IPS-18a (cell line): ENCODE measurements around the gene HSPB3.

Experiments
- H3K27ac ChIP-seq: one replicate; pipeline ENCODE4 v1.5.1; 2013; ENCODE audit warnings: low read length
- H3K27me3 ChIP-seq: one replicate; pipeline ENCODE4 v1.6.1; 2013; ENCODE audit warnings: mild to moderate bottlenecking, low read length; ENCODE audit not compliant: control insufficient read depth, insufficient read depth
- H3K36me3 ChIP-seq: one replicate; pipeline ENCODE4 v1.6.1; 2013; ENCODE audit warnings: low read depth, low read length; ENCODE audit not compliant: control insufficient read depth
- H3K4me1 ChIP-seq: one replicate; pipeline ENCODE4 v1.6.1; 2013; ENCODE audit warnings: low read depth, low read length; ENCODE audit not compliant: control insufficient read depth
- H3K4me3 ChIP-seq: one replicate; pipeline ENCODE4 v1.5.1; 2013; ENCODE audit warnings: low read length
- H3K9ac ChIP-seq: one replicate; pipeline ENCODE4 v1.6.1; 2013; ENCODE audit warnings: mild to moderate bottlenecking, low read length, moderate library complexity
- H3K9me3 ChIP-seq: one replicate; pipeline ENCODE4 v1.6.1; 2013; ENCODE audit warnings: low read depth, low read length; ENCODE audit not compliant: control insufficient read depth

Gene HSPB3

GRCh38 chr5:54458221-54458620 is 2.7 kb downstream of the HSPB3 start:
- no peak overlapping the region for H3K4me3 ChIP-seq
- no peaks in the 10 kb centered on the region for H3K9me3 ChIP-seq
- H3K9ac ChIP-seq: no peak overlapping the region
- peaks cover 8% of the 10 kb centered on the region for H3K4me1 ChIP-seq
- no peaks in the 10 kb centered on the region for H3K36me3 ChIP-seq
- no peaks in the 10 kb centered on the region for H3K27me3 ChIP-seq
- H3K27ac ChIP-seq: no peak overlapping the region

- Histone ChIP-seq H3K9me3 (no peaks in the 10 kb centered on the region), H3K36me3 (no peaks in the 10 kb centered on the region), H3K9ac (no peak overlapping the region), H3K27me3 (no peaks in the 10 kb centered on the region), H3K4me3 (no peak overlapping the region), H3K4me1 (peaks cover 8% of the 10 kb centered on the region), H3K27ac (no peak overlapping the region)
These were observed 4.9 kb downstream of the HSPB3 start for GRCh38 chr5:54460181-54460919.

DNA sequence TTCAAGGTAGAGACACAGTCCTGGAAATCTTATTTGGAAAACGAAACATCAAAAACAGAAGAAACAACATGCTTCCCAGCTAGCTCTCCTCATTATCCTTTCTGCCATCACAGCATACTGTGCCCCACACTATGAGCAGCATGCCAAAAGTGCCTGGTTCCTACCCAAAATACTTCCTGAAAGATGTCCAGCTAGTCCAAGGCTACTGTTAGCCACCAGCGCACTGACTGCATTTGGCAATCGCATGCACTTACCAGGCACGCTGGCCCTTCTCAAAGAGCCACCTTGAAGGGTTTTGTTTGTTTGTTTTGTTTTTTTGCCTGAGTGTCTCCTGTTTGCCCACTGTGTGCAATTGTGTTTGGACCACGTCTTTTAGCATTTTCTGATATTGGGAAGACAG is 6.8 kb downstream of the HSPB3 start:
- Histone ChIP-seq H3K9ac (no peak overlapping the region), H3K27me3 (no peaks in the 10 kb centered on the region), H3K4me1 (peaks cover 3% of the 10 kb centered on the region), H3K36me3 (no peaks in the 10 kb centered on the region), H3K4me3 (no peak overlapping the region), H3K9me3 (no peaks in the 10 kb centered on the region), H3K27ac (no peak overlapping the region)

GRCh38 chr5:54463713-54464112 is 8.2 kb downstream of the HSPB3 start:
- H3K9ac ChIP-seq: no peak overlapping the region
- no peak overlapping the region for H3K27ac ChIP-seq
- no peak overlapping the region for H3K4me3 ChIP-seq
- no peaks in the 10 kb centered on the region for H3K4me1 ChIP-seq
- H3K9me3 ChIP-seq: no peaks in the 10 kb centered on the region
- H3K36me3 ChIP-seq: no peaks in the 10 kb centered on the region
- H3K27me3 ChIP-seq: no peaks in the 10 kb centered on the region

DNA sequence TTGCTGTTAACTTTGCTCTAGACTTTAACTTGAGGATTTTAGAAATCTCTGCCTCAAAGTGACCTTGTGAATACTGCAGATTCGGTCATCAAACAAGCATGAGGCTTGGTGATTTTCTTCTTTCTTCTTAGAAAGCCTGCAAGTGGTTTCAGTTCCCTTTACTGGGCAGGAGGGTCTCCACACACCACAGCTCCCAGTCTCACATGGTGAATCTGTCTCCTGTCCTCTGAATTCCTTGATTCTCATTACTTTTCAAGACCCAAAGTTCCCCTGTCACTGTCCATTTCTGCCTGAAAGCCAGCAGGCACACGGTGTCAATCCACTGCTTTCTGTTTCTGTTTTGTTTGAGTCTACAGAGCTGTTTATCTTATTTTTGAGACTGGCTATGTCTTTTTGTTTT is 14.1 kb downstream of the HSPB3 start:
- Histone ChIP-seq H3K4me3 (no peak overlapping the region), H3K9ac (no peak overlapping the region), H3K36me3 (no peaks in the 10 kb centered on the region), H3K27ac (no peak overlapping the region), H3K4me1 (no peaks in the 10 kb centered on the region), H3K9me3 (no peaks in the 10 kb centered on the region), H3K27me3 (no peaks in the 10 kb centered on the region)

- Histone ChIP-seq H3K27ac (no peak overlapping the region), H3K27me3 (no peaks in the 10 kb centered on the region), H3K4me3 (no peak overlapping the region), H3K9ac (no peak overlapping the region), H3K4me1 (no peaks in the 10 kb centered on the region), H3K36me3 (no peaks in the 10 kb centered on the region), H3K9me3 (no peaks in the 10 kb centered on the region)
These were observed 14.6 kb downstream of the HSPB3 start for GRCh38 chr5:54470128-54470527.

GRCh38 chr5:54470677-54471076 is 15.2 kb downstream of the HSPB3 start:
- no peak overlapping the region for H3K4me3 ChIP-seq
- no peak overlapping the region for H3K27ac ChIP-seq
- no peaks in the 10 kb centered on the region for H3K27me3 ChIP-seq
- no peaks in the 10 kb centered on the region for H3K36me3 ChIP-seq
- H3K4me1 ChIP-seq: no peaks in the 10 kb centered on the region
- H3K9ac ChIP-seq: no peak overlapping the region
- no peaks in the 10 kb centered on the region for H3K9me3 ChIP-seq

GRCh38 chr5:54471398-54471797 is 15.9 kb downstream of the HSPB3 start:
- no peaks in the 10 kb centered on the region for H3K27me3 ChIP-seq
- H3K36me3 ChIP-seq: no peaks in the 10 kb centered on the region
- no peak overlapping the region for H3K9ac ChIP-seq
- H3K4me1 ChIP-seq: no peaks in the 10 kb centered on the region
- no peak overlapping the region for H3K27ac ChIP-seq
- H3K9me3 ChIP-seq: no peaks in the 10 kb centered on the region
- H3K4me3 ChIP-seq: no peak overlapping the region

GRCh38 chr5:54476682-54477081 is 21.2 kb downstream of the HSPB3 start:
- no peaks in the 10 kb centered on the region for H3K36me3 ChIP-seq
- no peaks in the 10 kb centered on the region for H3K27me3 ChIP-seq
- no peak overlapping the region for H3K27ac ChIP-seq
- no peaks in the 10 kb centered on the region for H3K4me1 ChIP-seq
- H3K4me3 ChIP-seq: no peak overlapping the region
- no peak overlapping the region for H3K9ac ChIP-seq
- H3K9me3 ChIP-seq: no peaks in the 10 kb centered on the region

DNA sequence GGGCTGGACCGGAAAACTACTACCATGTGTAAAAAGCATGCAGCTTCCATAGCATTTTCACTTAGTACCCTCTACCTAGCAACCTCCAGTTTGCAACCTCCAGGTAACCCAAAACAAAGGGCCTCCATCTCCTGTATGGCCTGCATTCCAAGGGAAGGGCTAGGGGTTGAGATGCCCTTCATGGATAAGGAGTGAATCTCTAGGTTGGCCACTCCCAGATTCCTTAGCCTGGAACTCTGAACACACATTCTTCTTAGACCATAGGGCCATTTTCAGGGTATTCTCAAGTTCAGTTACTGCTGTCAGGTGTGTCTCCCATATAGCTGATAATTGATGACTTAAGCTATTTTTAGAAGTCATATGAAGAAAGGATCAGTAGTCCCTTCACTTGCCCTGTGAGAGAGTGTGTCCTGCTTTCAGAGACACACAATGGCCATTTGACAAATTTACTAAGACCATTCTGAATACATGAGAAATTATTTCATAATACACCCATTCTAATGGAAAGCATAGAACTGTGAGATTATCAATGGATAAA is 22.5 kb downstream of the HSPB3 start:
- Histone ChIP-seq H3K36me3 (no peaks in the 10 kb centered on the region), H3K4me3 (no peak overlapping the region), H3K27me3 (no peaks in the 10 kb centered on the region), H3K9me3 (no peaks in the 10 kb centered on the region), H3K4me1 (no peaks in the 10 kb centered on the region), H3K9ac (no peak overlapping the region), H3K27ac (no peak overlapping the region)

- Histone ChIP-seq H3K9ac (no peak overlapping the region), H3K27me3 (no peaks in the 10 kb centered on the region), H3K27ac (no peak overlapping the region), H3K4me1 (no peaks in the 10 kb centered on the region), H3K4me3 (no peak overlapping the region), H3K9me3 (no peaks in the 10 kb centered on the region), H3K36me3 (no peaks in the 10 kb centered on the region)
These were observed 24.8 kb downstream of the HSPB3 start for GRCh38 chr5:54480296-54480695.

GRCh38 chr5:54484219-54484894 is 28.9 kb downstream of the HSPB3 start:
- Histone ChIP-seq H3K9me3 (no peaks in the 10 kb centered on the region), H3K27me3 (no peaks in the 10 kb centered on the region), H3K4me3 (no peak overlapping the region), H3K27ac (no peak overlapping the region), H3K9ac (no peak overlapping the region), H3K4me1 (no peaks in the 10 kb centered on the region), H3K36me3 (no peaks in the 10 kb centered on the region)
